GM21390 (cell line): Measurements from ENCODE around the gene ISM1.
A peak's percentile ranks its signal among the peaks of the same experiment; 100 is the strongest.

Experiments used
- ATAC-seq: cut with Tn5 transposase; IDR thresholded peaks from one replicate; pipeline ENCODE4 v1.9.1; 2021; ENCODE audit not compliant: unreplicated experiment

Gene ISM1

DNA sequence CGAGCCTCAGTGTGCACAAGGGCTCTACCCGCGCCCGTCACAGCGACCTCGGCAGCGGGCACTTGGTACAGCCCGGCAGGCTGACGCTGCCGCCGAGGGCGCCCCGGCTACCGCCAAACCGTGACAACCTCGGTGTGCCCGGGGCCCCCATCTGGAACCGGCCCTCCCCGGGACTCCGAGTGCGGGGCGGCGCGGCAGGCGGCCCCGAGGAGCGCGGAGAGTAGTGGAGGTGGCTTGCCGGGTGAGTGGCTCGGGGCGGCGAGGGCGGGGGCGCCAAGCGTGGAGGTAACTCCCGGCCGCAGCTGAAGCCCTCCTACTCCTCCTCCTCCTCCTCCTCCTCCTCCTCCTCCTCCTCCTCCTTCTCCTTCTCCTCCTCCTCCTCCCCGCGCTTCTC is at the start of gene ISM1:
Gene ISM1, plus strand, starts transcription at position 371 of the 394 bp plus-strand sequence. CDS start 503 bp downstream, outside the sequence.
- ATAC-seq: peak; percentile 21

DNA sequence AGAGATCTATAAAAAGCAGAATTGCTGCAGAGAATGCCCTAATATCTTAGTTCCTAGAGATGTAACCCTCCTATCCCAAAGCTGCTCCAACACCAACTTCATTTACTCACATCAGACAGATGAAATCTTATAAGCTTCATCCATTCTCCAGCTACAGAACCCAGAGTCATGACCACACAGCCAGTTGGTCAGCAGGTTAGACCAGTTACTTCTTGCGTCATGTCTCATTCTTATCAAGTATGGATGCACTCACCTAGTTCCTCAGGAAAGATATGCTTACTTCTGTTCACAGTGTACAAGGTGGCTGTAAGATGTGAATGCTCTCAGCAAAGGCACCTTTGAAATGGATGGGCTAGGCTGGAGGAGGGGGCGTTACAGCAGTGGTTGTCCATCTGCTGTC is 47.9 kb upstream of the ISM1 start:
- ATAC-seq: no peak

DNA sequence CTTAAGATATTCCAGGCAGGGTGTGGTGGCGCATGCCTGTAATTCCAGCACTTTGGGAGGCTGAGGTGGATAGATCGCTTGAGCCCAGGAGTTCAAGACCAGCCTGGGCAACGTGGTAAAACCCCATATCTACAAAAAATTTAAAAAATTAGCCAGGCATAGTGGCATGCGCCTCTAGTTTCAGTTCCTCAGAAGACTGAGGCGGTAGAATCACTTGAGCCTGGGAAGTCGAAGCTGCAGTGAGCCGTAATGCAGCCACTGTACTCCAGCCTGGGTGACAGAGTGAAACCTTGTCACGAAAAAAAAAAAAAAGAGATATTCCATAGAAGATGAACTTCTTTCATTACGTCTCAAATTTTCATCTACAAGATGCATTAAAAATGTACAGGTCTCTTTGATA is 46.7 kb upstream of the ISM1 start:
- ATAC-seq: peak; percentile 65

DNA sequence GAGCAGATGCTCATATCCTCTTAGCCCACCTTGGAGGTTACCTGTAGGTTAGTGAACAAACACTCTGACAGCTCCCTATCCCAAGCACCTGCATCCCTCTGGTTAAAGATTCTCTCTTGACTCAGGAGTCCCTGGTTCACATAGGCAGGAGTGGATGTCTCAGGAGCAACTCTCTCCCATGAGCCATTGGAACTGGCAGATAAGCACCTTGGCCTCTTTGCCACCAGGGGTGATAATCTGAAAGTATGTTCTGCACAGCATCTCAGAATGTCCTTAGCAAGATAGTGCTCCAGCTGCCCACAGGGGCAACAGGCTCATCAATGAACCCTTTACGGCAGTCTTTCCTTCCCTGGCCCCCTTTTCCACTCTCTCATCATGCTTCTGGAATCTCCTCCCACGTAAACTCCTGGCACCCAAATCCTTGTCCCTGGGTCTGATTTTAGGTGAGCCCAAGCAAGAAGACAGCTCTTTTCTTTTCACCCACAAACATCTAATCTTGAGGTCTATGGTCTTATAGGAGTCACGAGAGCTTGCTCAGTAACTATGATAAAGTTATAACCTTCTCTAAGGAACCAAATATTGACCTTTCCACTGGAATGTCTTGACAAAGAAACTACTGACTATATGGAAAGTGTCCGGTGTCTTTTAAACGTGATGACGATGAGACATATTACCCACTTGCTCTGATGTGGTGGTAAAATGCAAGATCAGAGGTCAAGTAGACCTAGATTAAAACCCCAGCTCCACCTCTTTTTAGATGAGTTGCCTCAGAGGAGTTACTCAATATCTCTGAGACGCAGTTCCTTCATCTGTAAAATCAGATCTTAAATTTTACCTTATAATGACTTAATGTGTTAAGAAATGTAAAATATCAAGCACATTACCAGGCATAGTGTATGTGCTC is 39.8 kb upstream of the ISM1 start:
- ATAC-seq: no peak

DNA sequence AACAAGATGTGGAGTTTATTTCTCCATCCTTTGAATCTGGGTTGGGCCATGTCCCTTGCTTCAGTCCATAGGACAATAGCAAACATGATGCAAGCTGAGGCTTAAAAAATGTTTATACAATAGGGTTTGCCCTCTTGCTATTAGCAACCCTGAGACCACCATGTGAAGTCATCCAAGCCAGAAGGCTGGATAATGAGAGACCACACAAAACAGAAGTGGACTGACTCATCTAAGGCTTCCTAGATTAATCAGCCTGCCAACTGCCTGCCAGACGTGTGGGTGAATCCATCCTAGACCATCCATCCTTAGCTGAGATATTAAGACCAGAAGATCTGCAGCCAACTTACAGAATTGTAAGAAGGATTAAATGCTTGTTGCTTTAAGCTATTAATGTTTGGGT is 38.1 kb upstream of the ISM1 start:
- no peak for ATAC-seq

DNA sequence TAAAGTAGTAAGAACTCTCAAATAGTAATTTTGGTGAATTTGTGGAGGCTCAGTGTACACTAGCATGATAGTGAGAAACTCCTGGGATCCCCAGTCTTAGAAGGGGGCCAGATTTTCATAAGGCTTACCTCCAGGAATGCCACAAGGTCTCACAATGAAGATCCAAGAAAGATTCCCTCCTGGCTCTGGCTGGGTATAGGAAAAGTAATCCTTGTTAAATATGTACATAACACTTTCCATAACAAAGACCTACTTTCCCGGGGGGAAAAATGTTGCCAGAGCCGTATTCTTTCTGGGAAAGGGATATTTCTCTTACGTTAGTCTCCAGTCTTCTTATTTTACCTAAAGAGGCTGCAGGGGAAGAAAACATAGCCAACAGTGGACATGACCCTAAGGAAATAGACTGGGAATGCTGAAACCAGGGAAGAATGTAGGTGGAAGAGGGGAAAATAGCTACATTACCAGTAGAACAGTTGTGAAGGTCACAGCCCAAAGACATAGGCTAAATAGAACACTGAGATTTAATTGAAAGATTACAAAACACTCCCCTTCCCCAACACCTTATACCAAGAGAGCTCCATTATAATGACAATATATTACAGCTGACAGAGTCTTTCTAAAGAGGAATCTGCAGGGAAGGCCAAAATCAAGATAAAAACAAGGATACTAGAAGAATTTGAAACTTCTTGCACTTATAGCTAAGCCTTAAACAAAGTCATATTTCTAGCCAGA is 34.9 kb upstream of the ISM1 start:
- ATAC-seq: no peak

DNA sequence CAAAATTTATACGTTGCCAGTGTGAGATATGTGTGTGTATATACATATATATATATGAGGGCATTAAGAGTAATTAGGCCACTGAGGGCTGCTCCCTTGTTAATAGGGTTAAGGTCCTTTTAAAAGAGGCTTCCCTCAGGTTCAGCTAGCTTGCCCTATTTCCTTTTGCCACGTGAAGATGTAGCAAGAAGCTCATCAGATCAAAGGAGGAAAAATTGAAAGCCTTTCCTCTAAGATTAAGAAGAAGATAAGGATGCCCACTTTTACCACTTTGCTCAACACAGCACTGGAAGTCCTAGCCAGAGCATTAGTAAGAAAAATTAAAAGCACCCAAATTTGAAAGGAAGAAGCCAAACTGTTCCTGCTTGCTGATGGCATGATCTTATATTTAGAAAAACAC is 33.2 kb upstream of the ISM1 start:
- no peak for ATAC-seq

DNA sequence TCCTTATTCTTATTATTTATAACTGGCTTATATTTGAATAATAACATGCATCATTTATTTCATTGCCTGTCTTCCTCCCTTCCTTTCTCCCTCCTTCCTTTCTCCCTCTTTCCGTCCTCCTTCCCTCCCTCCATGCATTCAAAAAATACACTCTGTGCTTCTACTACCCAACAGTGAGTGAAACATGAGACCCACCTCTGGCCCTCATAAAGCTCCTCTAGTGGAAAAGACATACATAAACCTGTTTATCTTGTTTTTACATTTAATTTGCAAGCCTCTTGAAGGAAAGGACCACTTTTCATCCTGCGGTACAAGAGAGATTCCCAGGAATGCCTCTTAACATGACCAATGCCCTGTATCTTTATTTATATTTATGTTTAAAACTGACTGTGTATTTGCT is 21.8 kb upstream of the ISM1 start:
- ATAC-seq: no peak

DNA sequence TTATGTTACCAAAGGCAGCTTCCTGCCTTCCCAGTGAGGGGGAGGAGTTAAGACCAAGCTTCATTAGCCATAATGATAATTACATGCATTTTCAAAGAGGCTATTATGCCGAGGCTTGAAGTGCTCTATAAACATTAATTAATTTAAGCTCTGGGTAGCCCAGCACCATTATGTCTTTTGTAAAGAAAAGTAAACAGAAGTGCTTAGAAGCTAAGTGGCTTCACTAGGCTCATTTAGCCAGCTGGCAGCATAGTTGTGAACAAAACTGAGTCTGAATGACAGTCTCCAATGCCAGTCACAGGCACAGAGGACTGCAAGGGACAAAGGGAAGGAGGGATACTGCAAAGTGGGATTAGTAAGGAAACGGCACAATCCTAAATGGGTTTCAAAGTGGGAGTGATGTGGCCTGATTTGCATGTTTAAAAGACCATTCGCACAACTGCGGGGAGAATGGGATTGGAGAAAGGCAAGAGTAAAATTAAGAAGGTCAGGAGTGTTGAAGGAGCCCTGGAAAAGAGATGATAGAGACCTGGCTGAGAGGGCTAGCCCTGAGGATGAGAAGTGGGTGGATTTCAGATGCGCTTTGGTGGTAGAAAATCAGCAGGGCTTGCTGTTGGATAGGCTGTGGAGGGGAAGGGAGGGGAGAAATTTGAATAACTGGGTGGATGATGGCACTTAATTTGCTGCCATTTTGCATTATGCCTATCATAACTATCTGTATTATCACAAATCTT is 20.1 kb upstream of the ISM1 start:
- ATAC-seq: no peak

DNA sequence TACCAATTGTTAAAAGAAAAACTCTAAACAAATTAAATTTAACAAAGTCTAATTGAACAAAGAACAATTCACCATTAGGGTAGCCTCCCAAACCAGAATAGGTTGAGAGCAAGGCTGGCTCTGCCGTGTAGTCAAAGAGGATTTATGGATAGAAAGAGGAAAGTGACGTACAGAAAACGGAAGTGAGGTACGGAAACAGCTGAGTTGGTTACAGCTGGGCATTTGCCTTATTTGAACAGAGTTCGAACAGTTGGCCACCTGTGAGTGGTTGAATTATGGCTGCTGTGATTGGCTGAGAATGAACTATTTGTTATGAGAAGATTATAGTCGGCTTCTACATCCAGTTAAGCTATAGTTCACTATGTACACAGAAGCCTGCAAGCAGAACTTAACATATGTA is 18.5 kb upstream of the ISM1 start:
- no peak for ATAC-seq

DNA sequence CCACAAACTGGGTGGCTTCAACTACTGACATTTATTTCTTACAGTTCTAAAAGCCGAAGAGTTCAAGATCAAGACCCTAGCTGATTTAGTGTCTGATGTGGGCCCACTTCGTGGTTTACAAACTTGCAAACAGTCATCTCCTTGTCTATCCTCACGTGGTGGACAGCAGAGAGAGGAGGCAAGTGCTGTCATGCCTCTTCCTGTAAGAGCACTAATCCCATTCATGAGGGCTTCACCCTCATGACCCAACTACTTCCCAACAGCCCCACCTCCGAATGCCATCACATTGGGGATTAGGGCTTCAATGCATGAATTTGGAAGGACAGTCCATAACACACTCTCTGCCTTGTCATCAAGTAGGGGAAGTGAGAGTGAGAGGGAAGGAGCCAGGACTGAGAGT is 15.6 kb upstream of the ISM1 start:
- no peak for ATAC-seq

DNA sequence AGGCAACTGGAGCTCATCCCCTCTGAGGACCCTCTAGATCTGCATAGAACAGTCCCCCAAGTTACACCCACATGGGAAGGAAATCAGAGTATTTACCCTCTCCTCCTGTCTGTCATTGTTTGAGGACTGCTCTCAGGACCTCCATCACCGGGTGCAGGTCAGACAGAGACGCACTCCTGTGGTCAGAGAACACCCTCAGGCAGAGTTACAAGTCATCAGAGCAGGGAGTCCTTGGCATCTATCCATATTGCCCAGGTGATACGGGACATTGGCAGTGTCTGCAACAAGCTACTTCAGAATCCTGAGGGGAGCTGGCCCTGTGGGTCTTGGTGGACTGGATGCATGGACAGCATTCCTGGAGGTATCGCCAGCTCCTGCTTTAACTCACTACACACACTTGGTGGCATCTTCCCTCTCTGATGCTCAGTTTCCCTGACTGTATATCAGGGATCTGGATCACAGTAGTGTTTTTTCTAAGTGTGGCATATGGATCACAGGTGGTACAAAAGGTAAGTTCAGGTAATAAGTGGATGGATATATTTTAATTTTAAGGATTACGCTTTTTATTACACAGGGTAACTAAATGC is 15.1 kb upstream of the ISM1 start:
- no peak for ATAC-seq

DNA sequence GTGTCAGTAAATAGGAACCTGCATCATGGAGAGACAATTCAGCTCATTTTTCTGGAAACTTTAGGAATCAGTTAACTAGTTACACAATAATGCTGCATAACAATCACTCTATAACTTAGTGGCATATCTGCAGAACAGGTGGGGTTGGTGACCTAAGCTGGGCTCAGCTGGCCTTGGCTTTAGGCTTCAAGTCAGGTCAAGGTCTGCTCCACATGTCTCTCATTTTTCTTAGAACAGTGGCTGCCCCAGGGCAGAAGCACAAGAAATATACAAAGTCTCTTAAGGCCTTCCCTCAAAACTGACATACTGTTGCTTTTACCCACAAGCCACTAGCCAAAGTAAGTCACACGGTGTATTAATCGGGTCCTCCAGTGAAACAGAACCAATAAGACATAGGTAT is 14.1 kb upstream of the ISM1 start:
- no peak for ATAC-seq

DNA sequence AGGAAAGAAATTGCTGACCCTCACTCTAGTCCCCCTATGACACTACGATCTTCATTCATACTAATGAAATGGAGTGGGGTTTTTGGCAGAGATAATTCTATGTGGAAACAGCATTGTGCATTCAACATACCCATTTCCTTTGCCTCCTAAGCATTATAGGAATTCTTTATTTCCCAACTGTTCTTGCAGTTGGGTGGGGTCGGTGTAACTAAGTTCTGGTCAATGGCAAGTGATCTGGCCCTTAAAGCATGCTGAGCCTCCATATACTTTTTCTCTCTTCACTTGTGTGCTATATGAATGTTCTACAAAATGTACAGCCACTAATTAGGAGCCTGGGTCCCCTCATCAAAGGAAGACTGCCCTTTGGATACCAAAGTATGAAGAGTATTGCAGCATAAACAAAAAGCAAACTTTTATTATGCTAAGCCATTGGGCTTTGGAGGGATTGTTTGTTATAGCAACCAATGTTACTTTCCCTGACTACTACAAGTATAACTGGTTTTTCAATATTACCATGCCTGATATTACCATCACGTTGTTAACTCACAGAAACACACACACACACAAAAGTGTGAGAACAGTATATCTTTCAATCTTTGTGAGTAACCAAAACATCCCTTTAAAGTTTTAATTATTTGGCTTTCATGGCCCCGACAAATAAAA is 9.0 kb upstream of the ISM1 start:
- no peak for ATAC-seq

DNA sequence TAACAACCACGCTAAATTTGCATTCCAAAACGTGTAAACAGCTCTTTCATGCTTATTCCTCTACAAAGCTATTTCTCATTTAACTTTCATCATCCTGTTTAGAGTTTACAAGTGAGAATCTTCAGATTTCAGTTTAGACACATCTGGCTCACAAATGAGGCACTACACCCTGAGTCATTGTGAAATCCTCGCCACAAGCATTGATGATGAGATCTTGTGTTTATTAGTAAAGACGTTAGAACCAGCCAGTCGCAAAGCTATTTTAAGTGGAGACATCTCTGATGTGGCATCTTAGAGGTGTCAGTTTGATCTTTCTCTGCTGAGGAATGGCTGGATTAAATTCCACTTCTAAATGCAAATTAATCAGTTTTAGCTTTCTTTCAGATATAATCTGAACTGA is 8.3 kb upstream of the ISM1 start:
- no peak for ATAC-seq

DNA sequence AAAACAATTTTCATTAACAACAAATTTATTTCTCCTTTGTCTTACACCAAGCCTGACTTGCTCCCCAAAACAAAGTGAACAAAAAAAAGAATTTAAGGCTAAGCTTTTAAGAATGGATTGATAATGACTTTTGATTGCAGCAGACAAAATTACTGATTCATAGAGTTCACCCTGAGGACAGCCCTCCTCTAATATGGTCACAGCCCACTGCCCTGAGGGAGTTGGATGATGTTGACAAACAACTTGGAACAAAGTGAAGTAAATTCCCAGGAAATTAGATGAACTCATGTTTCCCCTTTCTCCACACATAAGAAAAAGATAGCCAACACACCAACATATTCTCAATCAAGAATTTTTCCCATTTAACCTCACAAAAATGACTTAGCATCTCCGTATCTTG is 7.7 kb upstream of the ISM1 start:
- ATAC-seq: no peak

DNA sequence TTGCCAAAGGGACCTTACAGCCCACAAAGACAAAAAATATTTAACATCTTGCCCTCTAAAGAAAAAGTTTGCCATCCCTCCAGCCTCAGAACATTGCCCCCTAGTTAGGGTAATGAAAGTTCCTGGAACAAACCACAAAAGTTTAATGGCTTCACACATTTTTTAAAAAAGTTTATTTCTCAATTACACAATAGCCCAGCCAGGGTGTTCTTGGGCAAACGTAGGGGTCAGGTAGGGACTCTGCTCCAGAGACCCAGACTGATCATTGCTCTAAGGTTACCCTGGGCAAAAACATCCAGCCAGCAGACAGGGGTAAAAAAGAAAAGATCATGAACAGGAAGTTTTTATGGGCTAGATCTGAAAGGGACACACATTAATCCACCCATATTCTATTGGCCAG is 4.5 kb upstream of the ISM1 start:
- ATAC-seq: no peak

DNA sequence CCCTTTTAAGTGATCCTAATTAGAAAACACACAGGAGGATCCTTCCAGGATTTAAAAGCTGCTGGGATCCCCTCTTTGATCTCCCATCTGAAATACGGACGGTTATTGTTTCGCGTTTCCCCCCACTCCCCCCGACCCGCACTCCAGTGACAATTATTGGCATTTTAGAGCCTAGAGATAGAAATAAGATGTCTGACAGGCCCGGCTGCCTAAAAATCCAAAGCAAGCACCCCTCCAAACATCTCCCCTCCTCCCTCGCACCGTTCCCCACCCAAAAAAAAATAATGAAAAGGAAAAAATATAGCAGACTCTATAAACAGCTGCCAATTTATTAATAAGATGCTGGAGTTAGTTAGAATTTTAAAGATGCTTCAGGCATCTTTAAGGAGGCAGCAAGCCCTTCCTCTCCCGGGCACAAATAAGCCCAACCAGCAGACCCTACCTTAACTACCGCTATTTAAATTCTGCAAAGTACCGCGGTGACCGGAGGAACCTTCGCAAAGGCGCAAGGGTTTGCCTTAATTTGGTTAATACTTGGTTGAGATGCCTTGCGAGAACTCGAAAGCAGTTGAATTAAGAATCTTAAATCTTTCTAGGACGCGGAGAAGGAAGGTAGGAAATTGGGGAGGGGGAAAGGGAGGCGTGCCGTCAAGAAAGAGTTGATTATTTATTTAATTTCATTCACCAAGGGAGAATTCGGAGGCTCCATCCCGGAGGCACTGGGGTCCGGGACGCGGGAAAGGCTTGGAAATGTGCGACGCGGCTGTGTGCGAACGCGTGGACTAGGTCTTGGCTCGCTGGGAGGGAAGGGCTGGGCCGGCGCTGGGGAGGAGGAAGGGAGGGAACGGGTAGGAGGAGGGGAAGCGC is 1.5 kb upstream of the ISM1 start:
- no peak for ATAC-seq

DNA sequence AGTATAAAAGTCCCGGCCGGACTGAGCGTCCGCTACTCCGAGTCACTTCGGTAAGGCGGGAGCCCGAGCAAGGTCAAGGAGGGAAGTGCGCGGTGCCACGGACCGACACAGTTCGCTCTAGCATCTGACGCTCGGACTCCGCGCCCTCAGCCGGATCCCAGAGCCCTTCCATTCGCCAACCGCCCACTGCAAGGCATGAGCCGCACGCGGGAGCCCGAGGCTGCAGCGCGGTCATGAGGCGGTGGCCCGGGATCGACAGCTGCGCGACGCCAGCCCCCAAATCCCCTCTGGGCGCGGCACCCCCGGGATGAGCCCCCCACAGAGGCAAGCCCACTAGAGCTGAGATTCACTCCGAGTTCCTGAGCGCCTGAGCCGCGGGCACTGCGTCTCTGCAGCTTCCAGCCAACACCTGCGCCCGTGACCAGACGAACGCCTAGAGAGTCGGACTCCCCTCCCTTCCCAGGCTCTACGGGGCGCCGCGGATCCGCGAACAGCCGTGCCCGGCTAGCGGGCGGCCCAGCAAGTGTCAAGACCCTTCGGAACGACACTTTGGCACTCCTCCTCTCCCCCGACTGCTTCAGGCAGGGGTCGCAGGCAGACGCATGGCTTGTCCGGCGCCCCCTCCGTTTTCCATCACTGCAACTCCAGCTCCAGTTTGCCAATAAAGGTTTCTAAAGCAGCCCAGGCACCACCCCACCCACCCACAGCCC is 725 bp upstream of the ISM1 start:
- ATAC-seq: no peak
